ENCODE measurements around the gene SHPK. TPM values are rescaled to one million over a fixed set of nuclear protein-coding genes. Genes with fewer than 3 reads are reported as not detected.

The SHPK gene
- total and polyA plus RNA-seq, 2 of the 4 experiments (the other 2 are of a cell fraction), result 11.1 to 14.3 TPM

DNA sequence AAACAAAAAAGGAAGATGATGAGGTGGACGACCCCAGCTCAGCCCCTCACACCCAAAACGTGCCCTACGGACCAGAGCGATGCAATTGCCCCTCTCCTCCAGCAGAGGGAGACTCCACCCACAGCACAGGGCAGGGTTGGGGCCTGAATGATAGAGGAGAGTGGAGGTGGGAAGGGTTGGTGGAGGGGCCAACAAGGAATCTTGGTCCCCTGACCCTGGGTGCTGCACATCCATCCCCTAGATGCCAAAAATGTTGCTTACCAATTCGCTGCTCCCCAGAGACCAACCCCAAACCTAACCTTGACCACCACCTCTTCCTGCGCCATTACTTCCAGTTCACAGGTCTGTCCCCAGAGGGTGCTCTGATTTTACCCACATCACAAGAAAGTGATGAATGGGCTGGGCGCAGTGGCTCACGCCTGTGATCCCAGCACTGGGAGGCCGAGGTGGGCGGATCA lies 47.0 kb upstream of the SHPK start:
- in situ Hi-C loops (cut with MboI; ENCODE audit: low sequenced_read_pairs), result no loop called here
- H4K5ac ChIP-seq (ENCODE audit: low read depth, low read length), result no peak overlapping the region
- no peak overlapping the region for H2BK20ac ChIP-seq (ENCODE audit: low read depth, low read length)
- H3K36me3 ChIP-seq (ENCODE audit: control insufficient read depth, insufficient read depth, low read length), result no peaks in the 10 kb centered on the region
- H4K91ac ChIP-seq (ENCODE audit: insufficient read depth, low read depth, low read length), result no peak overlapping the region
- no peaks in the 10 kb centered on the region for H3K9me3 ChIP-seq (ENCODE audit: control insufficient read depth, insufficient read depth, low read length)
- no peak overlapping the region for H3K56ac ChIP-seq (ENCODE audit: extremely low read depth, insufficient read depth, low read length)
- no peaks in the 10 kb centered on the region for H3K9me1 ChIP-seq (ENCODE audit: insufficient read depth, low read length)
- intact Hi-C loops (cut with micrococcal nuclease), result loop anchor here (5.0 kb wide), 1 partner anchor 39 kb away; the partner anchor contains the start of gene HASPIN
- no TSS peak for BruUV-seq (replicated peaks)
- H3K14ac ChIP-seq (replicated peaks; ENCODE audit: low read depth, low read length), result no peak overlapping the region
- H4K8ac ChIP-seq (ENCODE audit: low read depth in 2 of 2, low read length in 2 of 2), result no peak overlapping the region
- dilution Hi-C loops (cut with HindIII; ENCODE audit: low sequenced_read_pairs, unreplicated experiment), result no loop called here
- ATAC-seq (ENCODE audit: low read depth) (peak; percentile 94), DNase-seq (no peak)
- H3K4me1 ChIP-seq (ENCODE audit: control insufficient read depth, insufficient read depth, low read length), result no peaks in the 10 kb centered on the region
- H3K18ac ChIP-seq (ENCODE audit: low read depth, low read length), result no peak overlapping the region
- no peak overlapping the region for H3K9ac ChIP-seq (ENCODE audit: low read depth, low read length)
- H2BK5ac ChIP-seq (ENCODE audit: low read depth, low read length, poor library complexity, severe bottlenecking), result no peak overlapping the region
- no peaks in the 10 kb centered on the region for H4K20me1 ChIP-seq (ENCODE audit: insufficient read depth, low read length)
- CTCF ChIA-PET, result interaction anchor here (0.6 to 0.8 kb wide), 5 partner anchors 11 to 58 kb away, joined by 3 to 5 read pairs (median 3); no protein-coding TSS in a partner anchor
- no peak overlapping the region for H2BK120ac ChIP-seq (ENCODE audit: low read depth, low read length)
- no peak overlapping the region for H3K4me3 ChIP-seq (ENCODE audit: insufficient read depth, low read depth, low read length)
- H3K4ac ChIP-seq (ENCODE audit: low read depth, low read length), result no peak overlapping the region
- peak overlapping the region; percentile 65 for H2AFZ ChIP-seq (replicated peaks; ENCODE audit: low read length, poor library complexity)
- TF ChIP-seq, protein P1, sequence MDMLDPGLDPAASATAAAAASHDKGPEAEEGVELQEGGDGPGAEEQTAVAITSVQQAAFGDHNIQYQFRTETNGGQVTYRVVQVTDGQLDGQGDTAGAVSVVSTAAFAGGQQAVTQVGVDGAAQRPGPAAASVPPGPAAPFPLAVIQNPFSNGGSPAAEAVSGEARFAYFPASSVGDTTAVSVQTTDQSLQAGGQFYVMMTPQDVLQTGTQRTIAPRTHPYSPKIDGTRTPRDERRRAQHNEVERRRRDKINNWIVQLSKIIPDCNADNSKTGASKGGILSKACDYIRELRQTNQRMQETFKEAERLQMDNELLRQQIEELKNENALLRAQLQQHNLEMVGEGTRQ (IDR thresholded peaks at IDR 0.05; ENCODE audit: low read depth, low read length), result no peak
- peak; percentile 69 for TF ChIP-seq RAD21 (IDR thresholded peaks at IDR 0.05; ENCODE audit: low read length)
- TF ChIP-seq CEBPB (IDR thresholded peaks at IDR 0.05; ENCODE audit: low read depth, low read length), result no peak
- peak; percentile 80 for TF ChIP-seq CTCF (conservative IDR thresholded peaks at IDR 0.05; ENCODE audit: low read depth, low read length)
- TF ChIP-seq SMC3 (IDR thresholded peaks at IDR 0.05; ENCODE audit: low read depth, low read length), result peak; percentile 51
- no peak for TF ChIP-seq MAFK (IDR thresholded peaks at IDR 0.05; ENCODE audit: low read depth, low read length)
- no peak for TF ChIP-seq FOS (IDR thresholded peaks at IDR 0.05; ENCODE audit: low read depth, low read length)
- peak; percentile 18; the same call in 1 of the 2 replicates for TF ChIP-seq BHLHE40 (IDR thresholded peaks at IDR 0.05; ENCODE audit: low read depth, low read length)
- no peaks in the 10 kb centered on the region for H3K79me1 ChIP-seq (ENCODE audit: low read depth in 1 of 2, low read length in 2 of 2)
- H3K23ac ChIP-seq (ENCODE audit: low read depth, low read length), result no peak overlapping the region
- WGBS, 2 experiments (ENCODE audit: extremely low coverage in 2 of 2, insufficient read length in 1 of 2), result no CpG with 5 or more reads among the region's 10 CpGs
- POLR2A ChIA-PET (ENCODE audit: unreplicated experiment), result no interaction called here
- H3K27me3 ChIP-seq (ENCODE audit: control insufficient read depth, insufficient read depth, low read length), result peaks cover 11% of the 10 kb centered on the region
- no peak overlapping the region for H2AK5ac ChIP-seq (ENCODE audit: low read depth, low read length)
- peak overlapping the region; percentile 90 for H2AK9ac ChIP-seq (replicated peaks; ENCODE audit: low read depth, low read length, poor library complexity)
- H3K4me2 ChIP-seq (ENCODE audit: low read depth, low read length), result no peak overlapping the region
- no peak overlapping the region for H3K27ac ChIP-seq (ENCODE audit: insufficient read depth, low read length)
- no peak overlapping the region for H2BK15ac ChIP-seq (ENCODE audit: low read depth, low read length)
